Activated CD8-positive, alpha-beta T cell treated with anti-CD3 and anti-CD28 coated beads for 36 hours (primary cell): ENCODE results near the gene LFNG. TPM values are rescaled to one million over a fixed set of nuclear protein-coding genes. Genes with fewer than 3 reads are reported as not detected.
"Not testable (repeated sequence)": the region's sequence is repeated elsewhere in the genome, so short reads cannot be mapped to it uniquely, and the experiment has no call there.

Experiments used
- ATAC-seq: fragments of 200-7000 bp; cut with Tn5 transposase; one replicate; pipeline ENCODE4 v1.10.0; 2021; ENCODE audit warnings: mild to moderate bottlenecking, moderate library complexity
- CTCF ChIA-PET: fragments of 350-600 bp; sonication (Branson Sonifier 250); formaldehyde crosslinking; loops from one replicate; lab custom pipeline; 2021; ENCODE audit warnings: antibody characterized with exemption; lab: Charles Lee
- POLR2A ChIA-PET: fragments of 350-600 bp; sonication (Branson Sonifier 250); formaldehyde crosslinking; loops from one replicate; lab custom pipeline; 2021; ENCODE audit warnings: antibody characterized with exemption; lab: Charles Lee
- DNase-seq: peaks from one replicate; pipeline ENCODE4 v3.0.0-alpha.2; 2020
- H3K27ac Mint-ChIP-seq: one replicate; pipeline ENCODE4 v1.8.0; 2021; ENCODE audit warnings: mild to moderate bottlenecking, mixed read lengths
- H3K27me3 Mint-ChIP-seq: one replicate; pipeline ENCODE4 v1.8.0; 2021; ENCODE audit warnings: mixed read lengths
- H3K36me3 Mint-ChIP-seq: one replicate; pipeline ENCODE4 v1.8.0; 2021; ENCODE audit warnings: low read depth, mixed read lengths
- H3K4me1 Mint-ChIP-seq: one replicate; pipeline ENCODE4 v1.8.0; 2021; ENCODE audit warnings: low read depth, mixed read lengths
- H3K4me3 Mint-ChIP-seq: one replicate; pipeline ENCODE4 v1.8.0; 2021; ENCODE audit warnings: mild to moderate bottlenecking, moderate library complexity, mixed read lengths
- H3K9me3 Mint-ChIP-seq: one replicate; pipeline ENCODE4 v1.8.0; 2021; ENCODE audit warnings: mixed read lengths
- CTCF ChIP-seq: fragments of 200-600 bp; IDR thresholded peaks from one replicate; pipeline ENCODE4 v1.8.0; 2022; ENCODE audit warnings: antibody characterized with exemption, mild to moderate bottlenecking
- intact Hi-C: fragments of 100-400 bp; cut with micrococcal nuclease; formaldehyde crosslinking; loops from one replicate; pipeline ENCODE4 v1.10.0; 2022
- total RNA-seq, 2 experiments: library from RNA; stranded (reverse); gene quantifications; one replicate each; pipeline ENCODE4 v1.2.3, GENCODE V29; 2021

LFNG gene
- total RNA-seq, 2 experiments from 2014 or later: 50.6 TPM

GRCh38 chr7:2529161-2530070, 9.8 kb downstream of the LFNG start:
- H3K9me3 Mint-ChIP-seq: no peaks in the 10 kb centered on the region
- H3K27ac Mint-ChIP-seq: peak overlapping the region; percentile 92
- POLR2A ChIA-PET: interaction anchor here (1.0 to 3.7 kb wide), 8 partner anchors 9 to 51 kb away, joined by 3 to 21 read pairs (median 6); partner anchors contain the start of genes IQCE and LFNG

GRCh38 chr7:2530071-2530987, 10.8 kb downstream of the LFNG start:
- CTCF ChIA-PET: interaction anchor here (1.8 kb wide), 1 partner anchor 179 kb away, joined by 5 read pairs; no protein-coding TSS in a partner anchor
- DNase-seq (peak; percentile 91), ATAC-seq (peak; percentile 70)
- TF ChIP-seq CTCF: no peak
- Mint-ChIP-seq H3K9me3 (no peaks in the 10 kb centered on the region), H3K36me3 (peaks cover 19% of the 10 kb centered on the region), H3K27me3 (no peaks in the 10 kb centered on the region), H3K4me1 (peaks cover 57% of the 10 kb centered on the region), H3K27ac (peak overlapping the region; percentile 92), H3K4me3 (peak overlapping the region; percentile 69)
- intact Hi-C loops: loop anchor here (1.0 kb wide), 1 partner anchor 8 kb away; no protein-coding TSS in a partner anchor
- POLR2A ChIA-PET: interaction anchor here (0.6 to 2.2 kb wide), 10 partner anchors 8 to 239 kb away, joined by 3 to 12 read pairs (median 5); partner anchors contain the start of gene LFNG

More at GRCh38 chr7:2529161-2530070, 9.8 kb downstream of the LFNG start:
- CTCF ChIA-PET: interaction anchor here (0.8 to 1.8 kb wide), 4 partner anchors 25 to 181 kb away, joined by 3 to 5 read pairs (median 3); no protein-coding TSS in a partner anchor
- ATAC-seq (peak; percentile 58), DNase-seq (peak; percentile 81)
- peak overlapping the region; percentile 69 for H3K4me3 Mint-ChIP-seq
- H3K27me3 Mint-ChIP-seq: no peaks in the 10 kb centered on the region
- H3K36me3 Mint-ChIP-seq: peaks cover 19% of the 10 kb centered on the region
- TF ChIP-seq CTCF: no peak
- H3K4me1 Mint-ChIP-seq: peaks cover 57% of the 10 kb centered on the region
- intact Hi-C loops: loop anchor here (1.0 to 10.0 kb wide), 3 partner anchors 7 to 125 kb away; partner anchors contain the start of gene CHST12

GRCh38 chr7:2530994-2531795, 11.6 kb downstream of the LFNG start:
- not testable (repeated sequence) for DNase-seq

GRCh38 chr7:2531796-2532110, 12.2 kb downstream of the LFNG start:
- intact Hi-C loops, CTCF ChIA-PET, H3K4me3 Mint-ChIP-seq, DNase-seq, ATAC-seq, H3K27me3 Mint-ChIP-seq, H3K9me3 Mint-ChIP-seq: not testable (repeated sequence)
- POLR2A ChIA-PET: interaction anchor here (1.9 kb wide), 1 partner anchor 54 kb away, joined by 4 read pairs; no protein-coding TSS in a partner anchor
- peak overlapping the region; percentile 46 for H3K27ac Mint-ChIP-seq
- H3K36me3 Mint-ChIP-seq: peaks cover 11% of the 10 kb centered on the region
- H3K4me1 Mint-ChIP-seq: peaks cover 45% of the 10 kb centered on the region

More at GRCh38 chr7:2530994-2531795, 11.6 kb downstream of the LFNG start:
- peak overlapping the region; percentile 69 for H3K4me3 Mint-ChIP-seq
- peaks cover 51% of the 10 kb centered on the region for H3K4me1 Mint-ChIP-seq
- H3K9me3 Mint-ChIP-seq, ATAC-seq, H3K27me3 Mint-ChIP-seq: not testable (repeated sequence)
- POLR2A ChIA-PET: interaction anchor here (0.6 to 1.9 kb wide), 7 partner anchors 9 to 238 kb away, joined by 3 to 12 read pairs (median 4); partner anchors contain the start of gene LFNG
- intact Hi-C loops: loop anchor here (1.0 kb wide), 1 partner anchor 9 kb away; no protein-coding TSS in a partner anchor
- peaks cover 13% of the 10 kb centered on the region for H3K36me3 Mint-ChIP-seq
- peak overlapping the region; percentile 92 for H3K27ac Mint-ChIP-seq
- CTCF ChIA-PET: interaction anchor here (1.8 kb wide), 1 partner anchor 178 kb away, joined by 5 read pairs; no protein-coding TSS in a partner anchor

GRCh38 chr7:2532199-2532772, 12.7 kb downstream of the LFNG start:
- H3K27me3 Mint-ChIP-seq, ATAC-seq, H3K9me3 Mint-ChIP-seq, DNase-seq, POLR2A ChIA-PET, H3K36me3 Mint-ChIP-seq, intact Hi-C loops, CTCF ChIA-PET, H3K4me3 Mint-ChIP-seq: not testable (repeated sequence)
- peak overlapping the region; percentile 20 for H3K27ac Mint-ChIP-seq
- peaks cover 41% of the 10 kb centered on the region for H3K4me1 Mint-ChIP-seq

- POLR2A ChIA-PET, ATAC-seq: not testable (repeated sequence)
Observed at GRCh38 chr7:2532816-2533215, 13.2 kb downstream of the LFNG start.

GRCh38 chr7:2533566-2533965, 14.0 kb downstream of the LFNG start:
- H3K4me3 Mint-ChIP-seq, intact Hi-C loops: not testable (repeated sequence)

More at GRCh38 chr7:2532816-2533215, 13.2 kb downstream of the LFNG start:
- intact Hi-C loops, H3K36me3 Mint-ChIP-seq, CTCF ChIA-PET, H3K4me3 Mint-ChIP-seq, H3K27ac Mint-ChIP-seq, H3K9me3 Mint-ChIP-seq, H3K27me3 Mint-ChIP-seq, DNase-seq: not testable (repeated sequence)
- peaks cover 35% of the 10 kb centered on the region for H3K4me1 Mint-ChIP-seq

GRCh38 chr7:2534214-2534613, 14.6 kb downstream of the LFNG start:
- POLR2A ChIA-PET, H3K27me3 Mint-ChIP-seq, ATAC-seq, DNase-seq, H3K9me3 Mint-ChIP-seq, H3K36me3 Mint-ChIP-seq, intact Hi-C loops, H3K27ac Mint-ChIP-seq, H3K4me3 Mint-ChIP-seq, CTCF ChIA-PET: not testable (repeated sequence)
- peaks cover 21% of the 10 kb centered on the region for H3K4me1 Mint-ChIP-seq

More at GRCh38 chr7:2533566-2533965, 14.0 kb downstream of the LFNG start:
- H3K27me3 Mint-ChIP-seq, CTCF ChIA-PET, ATAC-seq, DNase-seq, H3K27ac Mint-ChIP-seq, H3K9me3 Mint-ChIP-seq, H3K36me3 Mint-ChIP-seq, POLR2A ChIA-PET: not testable (repeated sequence)
- peaks cover 28% of the 10 kb centered on the region for H3K4me1 Mint-ChIP-seq
